ENCODE results near the gene ZBTB16.

Gene ZBTB16

GRCh38 chr11:114197799-114198500 lies 138.4 kb downstream of the ZBTB16 start (continued):
- TF ChIP-seq ZNF510 (tag by site-specific recombination; IDR thresholded peaks at IDR 0.05; ENCODE audit: insufficient replicate concordance) (no peak), WT1 (tag by site-specific recombination; IDR thresholded peaks at IDR 0.05) (peak; percentile 96), ZNF610 (tag by site-specific recombination; IDR thresholded peaks at IDR 0.05; ENCODE audit: borderline replicate concordance) (no peak), ZSCAN30 (tag by site-specific recombination; IDR thresholded peaks at IDR 0.05) (peak; percentile 36; the same call in 1 of the 2 replicates), REST (tag by site-specific recombination; IDR thresholded peaks at IDR 0.05) (peak; percentile 94), SALL2 (tag by site-specific recombination; IDR thresholded peaks at IDR 0.05; ENCODE audit: borderline replicate concordance) (no peak), ZNF629 (tag by site-specific recombination; IDR thresholded peaks at IDR 0.05) (peak; percentile 90), ZNF692 (tag by site-specific recombination; IDR thresholded peaks at IDR 0.05) (0 out of 2 replicates have a peak, but pooled peaks have one; percentile 29), ZNF341 (tag by site-specific recombination; IDR thresholded peaks at IDR 0.05; ENCODE audit: low read depth) (peak; percentile 55), GLIS2 (tag by site-specific recombination; IDR thresholded peaks at IDR 0.05) (peak; percentile 42; the same call in 1 of the 2 replicates), ZXDB (tag by site-specific recombination; IDR thresholded peaks at IDR 0.05) (0 out of 2 replicates have a peak, but pooled peaks have one; percentile 31), ZFP37 (tag by site-specific recombination; IDR thresholded peaks at IDR 0.05) (no peak), ZNF366 (tag by site-specific recombination; conservative IDR thresholded peaks at IDR 0.05) (peak; percentile 53; the same call in 1 of the 2 replicates), FEZF1 (tag by site-specific recombination; IDR thresholded peaks at IDR 0.05) (peak; percentile 66), PRDM4 (tag by site-specific recombination; IDR thresholded peaks at IDR 0.05) (peak; percentile 35; the same call in 1 of the 2 replicates), YY2 (tag by site-specific recombination; IDR thresholded peaks at IDR 0.05) (no peak), TSHZ1 (tag by site-specific recombination; IDR thresholded peaks at IDR 0.05; ENCODE audit: borderline replicate concordance) (peak; percentile 70)
- TF ChIP-seq, protein P1, sequence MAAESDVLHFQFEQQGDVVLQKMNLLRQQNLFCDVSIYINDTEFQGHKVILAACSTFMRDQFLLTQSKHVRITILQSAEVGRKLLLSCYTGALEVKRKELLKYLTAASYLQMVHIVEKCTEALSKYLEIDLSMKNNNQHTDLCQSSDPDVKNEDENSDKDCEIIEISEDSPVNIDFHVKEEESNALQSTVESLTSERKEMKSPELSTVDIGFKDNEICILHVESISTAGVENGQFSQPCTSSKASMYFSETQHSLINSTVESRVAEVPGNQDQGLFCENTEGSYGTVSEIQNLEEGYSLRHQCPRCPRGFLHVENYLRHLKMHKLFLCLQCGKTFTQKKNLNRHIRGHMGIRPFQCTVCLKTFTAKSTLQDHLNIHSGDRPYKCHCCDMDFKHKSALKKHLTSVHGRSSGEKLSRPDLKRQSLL (tag by site-specific recombination; IDR thresholded peaks at IDR 0.05) = peak; percentile 62
- TF ChIP-seq, protein P2, sequence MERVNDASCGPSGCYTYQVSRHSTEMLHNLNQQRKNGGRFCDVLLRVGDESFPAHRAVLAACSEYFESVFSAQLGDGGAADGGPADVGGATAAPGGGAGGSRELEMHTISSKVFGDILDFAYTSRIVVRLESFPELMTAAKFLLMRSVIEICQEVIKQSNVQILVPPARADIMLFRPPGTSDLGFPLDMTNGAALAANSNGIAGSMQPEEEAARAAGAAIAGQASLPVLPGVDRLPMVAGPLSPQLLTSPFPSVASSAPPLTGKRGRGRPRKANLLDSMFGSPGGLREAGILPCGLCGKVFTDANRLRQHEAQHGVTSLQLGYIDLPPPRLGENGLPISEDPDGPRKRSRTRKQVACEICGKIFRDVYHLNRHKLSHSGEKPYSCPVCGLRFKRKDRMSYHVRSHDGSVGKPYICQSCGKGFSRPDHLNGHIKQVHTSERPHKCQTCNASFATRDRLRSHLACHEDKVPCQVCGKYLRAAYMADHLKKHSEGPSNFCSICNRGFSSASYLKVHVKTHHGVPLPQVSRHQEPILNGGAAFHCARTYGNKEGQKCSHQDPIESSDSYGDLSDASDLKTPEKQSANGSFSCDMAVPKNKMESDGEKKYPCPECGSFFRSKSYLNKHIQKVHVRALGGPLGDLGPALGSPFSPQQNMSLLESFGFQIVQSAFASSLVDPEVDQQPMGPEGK (tag by site-specific recombination; IDR thresholded peaks at IDR 0.05) = peak; percentile 81
- TF ChIP-seq, protein P3, sequence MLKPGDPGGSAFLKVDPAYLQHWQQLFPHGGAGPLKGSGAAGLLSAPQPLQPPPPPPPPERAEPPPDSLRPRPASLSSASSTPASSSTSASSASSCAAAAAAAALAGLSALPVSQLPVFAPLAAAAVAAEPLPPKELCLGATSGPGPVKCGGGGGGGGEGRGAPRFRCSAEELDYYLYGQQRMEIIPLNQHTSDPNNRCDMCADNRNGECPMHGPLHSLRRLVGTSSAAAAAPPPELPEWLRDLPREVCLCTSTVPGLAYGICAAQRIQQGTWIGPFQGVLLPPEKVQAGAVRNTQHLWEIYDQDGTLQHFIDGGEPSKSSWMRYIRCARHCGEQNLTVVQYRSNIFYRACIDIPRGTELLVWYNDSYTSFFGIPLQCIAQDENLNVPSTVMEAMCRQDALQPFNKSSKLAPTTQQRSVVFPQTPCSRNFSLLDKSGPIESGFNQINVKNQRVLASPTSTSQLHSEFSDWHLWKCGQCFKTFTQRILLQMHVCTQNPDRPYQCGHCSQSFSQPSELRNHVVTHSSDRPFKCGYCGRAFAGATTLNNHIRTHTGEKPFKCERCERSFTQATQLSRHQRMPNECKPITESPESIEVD (tag by site-specific recombination; IDR thresholded peaks at IDR 0.05) = peak; percentile 91

Measured in HEK293 (cell line).